ENCODE results near the gene ELMO1.

ELMO1 gene

DNA sequence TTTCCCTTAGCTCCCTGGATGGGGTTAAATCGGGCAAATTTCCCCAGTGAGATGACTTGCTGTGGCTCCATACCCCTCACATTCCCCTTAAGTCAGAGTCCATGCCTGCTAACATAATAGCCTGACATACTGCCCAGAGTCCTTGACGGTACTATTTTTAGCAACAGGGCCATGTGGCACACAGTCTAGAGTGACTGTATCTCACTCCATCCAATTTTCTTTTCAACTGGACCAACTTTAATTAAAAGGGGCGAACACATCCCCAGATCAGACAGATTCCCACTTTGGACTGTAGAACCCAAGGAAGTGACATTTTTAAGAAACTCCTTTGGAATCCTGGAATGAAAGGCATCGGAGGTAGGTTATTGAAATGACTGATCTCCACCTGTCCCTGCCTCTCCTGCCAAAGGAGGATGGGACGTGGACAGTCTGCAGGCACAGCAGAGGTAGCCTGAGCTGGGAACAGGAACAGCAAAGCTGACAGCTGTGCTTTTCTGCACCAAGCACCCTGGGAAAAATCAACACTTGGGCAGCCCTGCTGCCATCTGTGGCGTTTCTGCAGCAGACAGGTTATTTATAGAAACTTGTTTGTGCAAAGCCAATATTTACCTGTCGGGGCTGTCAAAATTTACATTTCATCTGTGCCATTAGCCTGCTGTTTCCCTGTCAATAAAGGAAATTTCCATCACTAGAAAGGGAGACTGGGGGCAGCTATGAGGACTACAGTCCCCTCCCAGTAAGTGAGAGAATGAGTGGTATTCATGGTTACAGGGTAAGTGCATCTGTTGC lies 502.9 kb downstream of the ELMO1 start:
- CTCF ChIA-PET = no interaction called here

DNA sequence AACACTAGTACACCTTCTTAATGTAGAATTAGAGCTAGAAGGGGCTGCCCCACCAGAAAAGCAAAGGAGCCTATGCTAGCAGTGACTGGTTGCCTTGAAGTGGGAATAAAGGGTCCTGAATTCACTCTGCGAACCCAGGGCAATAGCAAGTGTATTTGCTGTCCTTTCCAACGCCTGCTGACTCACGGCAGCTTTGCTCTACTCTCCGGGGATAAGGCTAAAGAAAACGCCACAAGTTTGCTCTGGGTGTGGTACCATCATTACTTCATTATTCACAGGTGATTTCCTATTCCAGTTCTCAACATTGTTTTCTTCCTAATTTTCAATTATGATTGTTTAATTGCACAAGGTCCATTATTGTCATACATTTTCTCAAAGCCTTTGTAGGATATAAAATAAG lies 503.8 kb downstream of the ELMO1 start:
- ChIA-PET CTCF (interaction anchor here (1.2 kb wide), 1 partner anchor 23 kb away, joined by 3 read pairs; no protein-coding TSS in a partner anchor), POLR2A (no interaction called here)

More for the DNA sequence above, 502.9 kb downstream of the ELMO1 start:
- H3K4me3 ChIP-seq (ENCODE audit: low read depth, low read length) = no peak overlapping the region
- no peak for DNase-seq (ENCODE audit: low read depth, low spot score)
- POLR2A ChIA-PET = no interaction called here
- TF ChIP-seq, protein P1, sequence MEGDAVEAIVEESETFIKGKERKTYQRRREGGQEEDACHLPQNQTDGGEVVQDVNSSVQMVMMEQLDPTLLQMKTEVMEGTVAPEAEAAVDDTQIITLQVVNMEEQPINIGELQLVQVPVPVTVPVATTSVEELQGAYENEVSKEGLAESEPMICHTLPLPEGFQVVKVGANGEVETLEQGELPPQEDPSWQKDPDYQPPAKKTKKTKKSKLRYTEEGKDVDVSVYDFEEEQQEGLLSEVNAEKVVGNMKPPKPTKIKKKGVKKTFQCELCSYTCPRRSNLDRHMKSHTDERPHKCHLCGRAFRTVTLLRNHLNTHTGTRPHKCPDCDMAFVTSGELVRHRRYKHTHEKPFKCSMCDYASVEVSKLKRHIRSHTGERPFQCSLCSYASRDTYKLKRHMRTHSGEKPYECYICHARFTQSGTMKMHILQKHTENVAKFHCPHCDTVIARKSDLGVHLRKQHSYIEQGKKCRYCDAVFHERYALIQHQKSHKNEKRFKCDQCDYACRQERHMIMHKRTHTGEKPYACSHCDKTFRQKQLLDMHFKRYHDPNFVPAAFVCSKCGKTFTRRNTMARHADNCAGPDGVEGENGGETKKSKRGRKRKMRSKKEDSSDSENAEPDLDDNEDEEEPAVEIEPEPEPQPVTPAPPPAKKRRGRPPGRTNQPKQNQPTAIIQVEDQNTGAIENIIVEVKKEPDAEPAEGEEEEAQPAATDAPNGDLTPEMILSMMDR (IDR thresholded peaks at IDR 0.05; ENCODE audit: insufficient read depth, low read length, missing control alignments) = no peak

DNA sequence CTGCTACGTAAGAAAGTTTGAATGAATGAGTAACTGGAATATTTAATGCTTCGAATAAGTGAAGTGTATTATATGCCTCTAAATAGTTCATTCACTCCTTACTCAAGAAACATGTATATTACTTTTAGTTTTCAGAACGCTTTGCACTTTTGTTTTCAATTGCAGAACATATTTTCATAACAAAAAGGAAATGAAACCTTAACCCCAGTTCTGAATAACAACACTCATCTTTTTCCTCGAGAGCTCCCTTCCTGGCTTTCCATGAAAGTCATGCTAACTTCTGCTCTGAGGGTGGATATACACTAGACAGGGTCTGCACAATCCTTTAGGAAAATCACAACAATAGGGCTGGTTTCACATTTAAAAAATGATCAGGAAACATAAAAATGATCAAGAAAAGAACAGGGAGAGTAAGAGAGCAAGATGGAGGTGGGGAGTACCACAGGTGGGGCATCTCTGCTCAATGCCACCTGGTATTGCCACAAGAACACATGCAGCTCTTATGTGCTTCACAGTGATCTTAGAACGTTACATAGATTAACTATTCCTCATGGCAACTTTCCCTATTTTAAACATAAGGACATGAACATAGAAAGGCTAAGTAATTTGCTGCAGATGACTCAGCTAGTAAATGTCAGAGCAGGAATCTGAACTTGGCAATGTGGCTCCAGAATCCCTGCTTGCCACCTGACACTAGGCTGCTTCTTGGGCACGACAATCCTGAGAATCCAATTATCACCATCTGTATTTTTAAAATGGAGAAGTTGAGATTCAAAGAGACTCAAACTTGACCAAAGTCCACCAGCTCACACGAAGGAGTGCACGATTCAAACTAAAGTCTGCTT lies 504.9 kb downstream of the ELMO1 start:
- CTCF ChIA-PET = interaction anchor here (1.1 to 1.2 kb wide), 2 partner anchors 24 to 43 kb away, joined by 3 to 4 read pairs; no protein-coding TSS in a partner anchor
- TF ChIP-seq, protein P1 (IDR thresholded peaks at IDR 0.05; ENCODE audit: insufficient read depth, low read length, missing control alignments) = no peak
- POLR2A ChIA-PET = no interaction called here
- no peak overlapping the region for H3K4me3 ChIP-seq (ENCODE audit: low read depth, low read length)
- no peak for DNase-seq (ENCODE audit: low read depth, low spot score)

More for the DNA sequence above, 503.8 kb downstream of the ELMO1 start:
- TF ChIP-seq, protein P1 (IDR thresholded peaks at IDR 0.05; ENCODE audit: insufficient read depth, low read length, missing control alignments) = no peak
- H3K4me3 ChIP-seq (ENCODE audit: low read depth, low read length) = no peak overlapping the region
- DNase-seq (ENCODE audit: low read depth, low spot score) = no peak

DNA sequence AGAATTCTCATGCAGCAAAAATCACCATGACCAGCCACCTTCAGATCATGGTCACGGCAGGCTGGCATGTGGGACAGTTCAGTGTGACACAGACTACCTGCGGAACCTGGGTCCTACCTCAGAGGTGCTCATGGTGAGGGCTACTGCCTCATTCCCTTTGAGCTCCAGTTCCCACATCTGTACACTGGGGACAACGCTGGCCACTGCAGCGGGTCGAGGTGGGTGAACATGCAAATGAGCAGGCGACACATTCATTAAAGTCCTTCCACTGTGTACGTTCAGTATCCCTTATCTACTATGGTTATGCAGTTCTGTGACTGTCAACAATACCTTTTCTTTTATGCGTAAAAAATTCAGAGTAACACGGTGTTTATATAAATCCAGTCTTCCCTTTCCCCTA lies 505.7 kb downstream of the ELMO1 start:
- H3K4me3 ChIP-seq (ENCODE audit: low read depth, low read length) = no peak overlapping the region
- TF ChIP-seq, protein P1 (IDR thresholded peaks at IDR 0.05; ENCODE audit: insufficient read depth, low read length, missing control alignments) = no peak
- ChIA-PET CTCF (no interaction called here), POLR2A (no interaction called here)
- DNase-seq (ENCODE audit: low read depth, low spot score) = no peak

DNA sequence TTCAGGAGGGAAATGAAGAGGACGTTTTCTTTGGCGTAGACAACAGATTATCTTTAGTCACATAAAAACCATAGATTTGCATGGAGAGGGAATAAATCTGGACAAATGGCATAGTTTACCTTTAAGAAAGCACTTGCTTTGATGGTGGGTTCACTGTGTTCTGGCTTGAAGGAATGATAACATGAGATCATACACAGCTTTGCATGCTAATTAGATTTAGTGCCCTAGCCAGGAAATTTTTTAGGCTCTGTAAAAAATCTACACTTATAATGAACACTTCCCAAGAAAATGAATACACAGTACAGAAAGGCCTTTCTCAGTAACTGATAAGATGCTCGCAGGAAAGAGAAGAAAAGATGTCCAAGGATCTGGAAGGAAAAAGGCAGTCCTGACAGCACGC lies 506.1 kb downstream of the ELMO1 start:
- ChIA-PET POLR2A (no interaction called here), CTCF (no interaction called here)
- no peak overlapping the region for H3K4me3 ChIP-seq (ENCODE audit: low read depth, low read length)
- TF ChIP-seq, protein P1 (IDR thresholded peaks at IDR 0.05; ENCODE audit: insufficient read depth, low read length, missing control alignments) = no peak
- DNase-seq (ENCODE audit: low read depth, low spot score) = no peak

DNA sequence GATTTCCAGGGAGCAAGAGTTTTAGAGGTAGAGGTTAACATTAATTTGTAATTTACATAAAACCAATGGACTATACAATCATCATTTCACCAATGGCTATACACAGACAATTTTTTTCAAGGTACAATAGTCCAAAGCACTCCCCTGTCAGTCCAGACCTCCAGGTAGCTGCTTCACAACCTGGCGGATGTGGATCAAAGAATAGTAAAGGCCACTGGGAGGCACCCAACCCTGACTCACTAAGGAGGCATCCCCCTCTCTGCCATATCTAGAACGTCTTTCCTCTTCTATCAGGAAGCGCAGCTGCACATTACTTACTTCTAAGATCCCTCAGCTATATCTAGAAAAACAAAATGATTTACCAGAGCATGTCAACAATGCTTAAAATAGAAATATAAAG lies 506.6 kb downstream of the ELMO1 start:
- TF ChIP-seq, protein P1 (IDR thresholded peaks at IDR 0.05; ENCODE audit: insufficient read depth, low read length, missing control alignments) = no peak
- ChIA-PET POLR2A (no interaction called here), CTCF (no interaction called here)
- H3K4me3 ChIP-seq (ENCODE audit: low read depth, low read length) = no peak overlapping the region
- no peak for DNase-seq (ENCODE audit: low read depth, low spot score)
